Stimulated activated CD4-positive, alpha-beta T cell treated with anti-CD3 and anti-CD28 coated beads, TNF-alpha, amount 100 ng/mL, for 1 hour (primary cell): ENCODE measurements around the gene ADAP1.
"Not testable (repeated sequence)": the region's sequence is repeated elsewhere in the genome, so short reads cannot be mapped to it uniquely, and the experiment has no call there.

Experiments
- DNase-seq, 3 donors: peaks; one replicate each; pipeline ENCODE4 v3.0.0-alpha.2; 2020; ENCODE audit warnings: low read depth in 3 of 3, low spot score in 1 of 3

The ADAP1 gene

DNA sequence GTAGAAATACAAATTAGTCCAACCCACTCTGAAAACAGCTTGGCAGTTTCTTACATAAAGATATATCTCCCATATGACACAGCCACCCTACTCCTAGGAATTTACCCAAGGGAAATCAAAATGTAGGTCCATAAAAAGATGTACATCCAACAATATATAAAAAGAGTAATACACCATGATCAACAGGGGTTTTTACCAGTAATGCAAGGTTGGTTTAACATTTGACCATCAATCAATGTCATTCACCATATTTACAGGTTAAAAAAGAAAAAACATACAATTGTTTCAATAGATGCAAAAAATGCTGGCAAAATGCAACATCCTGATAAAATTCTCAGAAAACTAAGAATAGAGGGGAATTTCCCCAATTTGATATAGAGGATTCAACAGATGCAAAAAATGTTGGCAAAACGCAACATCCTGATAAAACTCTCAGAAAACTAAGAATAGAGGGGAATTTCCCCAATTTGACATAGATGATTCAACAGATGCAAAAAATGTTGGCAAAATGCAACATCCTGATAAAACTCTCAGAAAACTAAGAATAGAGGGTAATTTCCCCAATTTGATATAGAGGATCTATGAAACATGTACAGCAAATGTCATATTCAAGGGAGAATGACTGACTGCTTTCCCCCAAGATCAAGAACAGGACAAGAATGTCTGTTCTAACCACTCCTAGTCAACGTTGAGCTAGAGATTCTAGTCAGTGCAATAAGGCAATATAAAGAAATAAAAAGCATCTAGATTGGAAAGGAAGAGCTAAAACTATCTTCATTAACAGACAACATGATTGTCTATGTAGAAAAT lies 13.7 kb downstream of the ADAP1 start:
- no peak for DNase-seq

DNA sequence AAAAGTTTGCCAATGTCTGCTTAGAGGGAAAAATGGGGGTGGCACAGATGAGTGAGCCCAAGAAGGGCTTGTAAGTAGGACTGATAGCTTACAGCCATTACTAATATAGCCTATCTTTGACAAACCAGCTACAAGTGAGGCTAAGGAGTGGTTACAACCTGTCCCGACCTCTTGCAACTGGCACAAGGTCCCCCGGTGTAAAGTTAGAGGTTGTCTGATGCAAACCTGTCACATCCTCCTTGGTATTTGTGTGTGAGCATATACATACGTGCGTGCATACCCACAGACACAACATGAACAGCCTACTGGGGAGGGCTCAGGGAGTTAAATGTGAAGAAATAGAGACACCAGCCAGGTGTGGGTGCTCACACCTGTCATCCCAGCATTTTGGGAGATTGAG lies 14.6 kb downstream of the ADAP1 start:
- DNase-seq = no peak

DNA sequence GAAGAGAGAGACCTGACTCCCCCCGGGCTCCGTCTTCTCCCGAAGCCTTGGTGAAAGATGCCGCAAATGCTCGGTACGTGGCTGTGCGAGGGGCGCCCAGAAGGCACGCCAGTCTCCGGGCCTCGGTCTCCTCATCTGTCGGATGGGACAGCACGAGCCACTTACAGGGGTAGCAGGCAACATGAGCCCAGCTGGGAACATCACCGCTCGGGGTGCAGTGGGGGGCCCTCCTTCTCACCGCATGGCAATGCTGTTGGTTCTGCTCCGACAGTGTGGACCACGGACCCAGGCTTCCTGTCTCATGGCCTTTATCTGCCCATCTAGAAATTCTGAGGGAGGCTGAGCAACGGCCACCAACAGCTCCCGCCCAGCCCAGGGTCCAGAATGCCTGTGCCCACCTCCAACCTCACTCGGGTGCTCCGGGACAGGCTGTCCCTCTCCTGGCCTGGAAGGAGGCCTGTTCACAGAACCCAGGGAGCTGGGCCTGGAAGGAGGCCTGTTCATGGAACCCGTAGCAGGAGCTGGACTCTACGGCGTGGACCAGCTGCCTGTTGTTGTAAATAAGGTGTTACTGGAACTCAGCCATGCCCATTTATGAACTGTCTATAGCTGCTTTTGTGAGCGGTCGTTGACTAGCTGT lies 15.8 kb downstream of the ADAP1 start:
- DNase-seq = no peak

DNA sequence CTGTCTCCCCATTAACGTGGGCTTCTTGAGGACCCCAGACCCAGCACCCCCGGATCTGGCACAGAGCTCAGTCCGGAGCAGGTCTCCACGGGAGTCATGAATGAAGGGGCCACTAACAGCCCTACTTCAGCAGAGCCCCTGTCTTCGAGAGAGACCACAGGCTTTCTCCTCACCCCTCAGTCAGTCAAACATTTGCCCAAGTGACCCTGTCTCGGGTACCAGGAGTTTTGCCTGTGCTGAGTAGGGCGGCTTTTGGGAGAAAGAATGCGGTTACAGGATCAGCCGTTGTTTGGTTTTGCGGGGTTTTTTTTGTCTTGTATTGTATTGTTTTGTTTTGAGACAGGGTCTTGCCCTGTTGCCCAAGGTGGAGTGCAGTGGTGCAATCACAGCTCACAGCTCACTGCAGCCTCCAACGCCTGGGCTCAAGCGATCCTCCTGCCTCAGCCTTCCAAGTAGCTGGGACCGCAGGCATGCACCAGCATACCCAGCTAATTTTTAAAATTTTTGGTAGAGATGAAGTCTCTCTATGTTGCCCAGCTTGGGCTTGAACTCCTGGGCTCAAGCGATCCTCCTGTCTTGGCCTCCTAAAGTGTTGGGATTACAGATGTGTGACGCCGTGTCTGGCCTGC lies 16.5 kb downstream of the ADAP1 start:
- DNase-seq = no peak

DNA sequence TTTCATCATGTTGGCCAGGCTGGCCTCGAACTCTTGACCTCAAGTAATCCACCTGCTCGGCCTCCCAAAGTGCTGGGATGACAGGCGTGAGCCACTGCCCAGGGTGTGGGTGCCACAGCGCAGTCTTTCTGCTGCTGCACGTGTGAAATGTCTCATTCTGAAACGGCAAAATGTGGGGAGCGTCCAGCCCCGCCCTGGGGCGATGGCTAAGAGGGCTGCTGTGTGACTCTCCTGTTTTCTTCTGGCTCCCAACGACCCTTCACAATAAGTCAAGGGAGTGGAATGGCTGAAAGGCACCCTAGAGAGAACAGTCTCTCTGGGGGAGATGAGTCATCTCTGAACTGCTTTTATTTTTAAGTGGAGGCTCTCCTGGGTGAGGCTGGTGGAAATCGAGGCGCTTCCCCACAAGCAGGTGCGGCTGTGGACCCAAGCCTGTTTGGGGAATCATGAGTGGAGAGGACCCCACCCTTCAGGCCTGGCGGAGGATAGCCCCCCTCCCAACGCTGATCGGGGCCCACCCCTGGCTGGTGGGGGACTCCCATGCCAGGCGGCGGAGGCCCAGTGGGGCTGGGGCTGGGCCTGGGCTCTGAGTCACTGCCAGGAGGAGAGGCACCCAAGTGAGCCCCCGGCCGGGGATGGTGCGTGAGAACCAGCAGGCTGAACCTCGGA lies 18.0 kb downstream of the ADAP1 start:
- DNase-seq = no peak

DNA sequence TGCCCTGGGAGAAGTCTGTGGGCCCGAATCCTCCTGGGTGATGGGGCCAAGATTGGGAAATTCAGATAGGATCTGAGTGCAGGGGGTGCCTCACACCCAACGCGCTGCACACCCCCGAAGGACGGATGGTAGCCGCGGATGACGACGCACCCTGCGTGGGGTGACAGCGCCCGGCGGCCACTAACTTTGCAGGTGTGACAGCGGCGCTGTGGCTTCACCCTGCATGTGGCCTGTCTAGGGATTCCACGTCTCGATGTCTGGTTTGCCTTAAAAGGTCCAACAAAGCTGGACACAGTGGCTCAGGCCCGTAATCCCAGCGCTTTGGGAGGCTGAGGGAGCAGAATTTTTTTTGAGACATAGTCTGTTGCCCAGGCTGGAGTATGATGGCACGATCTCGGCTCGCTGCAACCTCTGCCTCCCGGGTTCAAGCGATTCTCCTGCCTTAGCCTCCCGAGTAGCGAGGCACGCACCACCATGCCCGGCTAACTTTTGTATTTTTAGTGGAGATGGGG lies 18.6 kb downstream of the ADAP1 start:
- DNase-seq = no peak

DNA sequence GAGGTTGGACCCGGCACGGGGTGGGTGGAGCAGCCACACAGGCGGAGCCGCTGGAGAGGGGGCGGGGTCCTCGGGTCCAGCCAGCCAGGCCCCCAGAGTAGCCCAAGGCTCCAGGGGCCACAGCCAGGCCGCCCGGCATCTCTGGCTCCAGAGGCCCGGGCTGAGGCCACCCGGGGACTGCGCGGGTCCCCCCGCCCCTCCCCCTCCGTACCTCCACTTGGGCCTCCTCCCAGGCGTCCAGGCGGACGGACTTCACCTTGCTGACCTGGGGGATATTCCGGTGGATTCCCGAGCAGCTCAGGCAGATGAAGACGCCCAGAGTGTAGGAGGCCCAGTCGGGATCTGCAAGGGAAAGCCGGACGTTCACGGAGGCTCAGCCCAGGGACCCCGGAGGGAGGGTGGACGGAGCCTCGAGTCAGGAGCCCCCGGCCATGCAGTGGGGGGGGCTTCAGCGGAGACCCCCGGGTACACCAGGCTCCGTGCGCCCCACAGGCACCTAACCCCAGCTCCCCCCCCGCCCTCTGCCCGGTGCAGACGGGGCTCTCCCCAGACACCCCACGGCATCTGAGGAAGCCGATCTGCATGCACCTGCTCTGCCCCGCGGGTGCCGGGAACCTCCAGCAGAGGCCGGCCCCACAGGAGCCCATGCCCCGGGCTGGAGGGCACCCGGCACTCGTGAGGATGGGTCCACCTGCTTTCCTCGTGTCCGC lies 19.2 kb downstream of the ADAP1 start:
- DNase-seq = no peak

DNA sequence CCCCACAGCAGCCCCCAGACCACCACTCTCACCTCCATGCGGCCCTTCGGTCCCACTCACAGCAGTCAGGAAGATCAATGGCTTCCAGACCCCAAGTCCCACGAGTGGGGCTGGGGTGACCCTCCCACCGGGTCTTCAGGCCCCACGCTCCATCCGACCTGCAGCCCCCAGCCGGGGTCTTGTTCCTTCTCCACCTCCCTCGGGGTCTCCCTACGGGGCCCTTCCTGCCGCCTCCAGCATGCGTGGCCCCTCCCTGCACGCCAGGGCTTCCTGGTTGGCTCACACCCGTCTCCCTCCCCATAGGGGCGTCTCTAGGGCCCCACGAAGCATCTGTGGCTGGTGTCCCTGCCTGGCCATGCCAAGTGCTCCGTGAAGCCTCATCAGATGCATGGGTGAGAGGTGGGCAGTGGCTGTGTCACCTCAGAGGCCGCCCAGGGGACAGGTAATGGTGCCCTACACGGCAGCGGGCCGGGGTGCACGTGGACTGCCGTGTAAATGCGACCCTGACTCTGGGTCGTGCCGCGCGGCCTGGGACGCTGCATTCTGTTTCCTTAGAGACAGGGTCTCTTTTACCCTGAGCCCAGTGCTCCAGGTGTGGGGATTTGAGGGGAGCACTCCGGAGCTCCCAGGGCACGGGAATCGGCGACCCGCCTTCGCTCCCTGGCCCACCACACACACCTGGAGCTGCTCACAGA lies 19.9 kb downstream of the ADAP1 start:
- no peak for DNase-seq

DNA sequence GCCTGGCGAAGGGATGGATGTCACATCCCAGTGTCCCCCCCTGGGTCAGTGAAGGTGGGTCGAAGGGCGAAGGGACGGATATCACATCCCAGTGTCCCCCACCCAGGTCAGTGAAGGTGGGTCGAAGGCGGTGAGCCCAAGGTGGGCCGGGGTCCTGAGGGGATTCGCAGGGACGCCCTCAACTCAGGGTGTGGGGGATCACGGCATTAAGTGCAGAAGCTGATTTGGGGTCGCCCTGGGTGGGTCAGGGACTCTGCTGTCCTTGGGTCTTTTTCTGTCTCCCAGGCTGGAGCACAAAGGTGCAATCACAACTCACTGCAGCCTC lies 21.9 kb downstream of the ADAP1 start:
- no peak for DNase-seq

DNA sequence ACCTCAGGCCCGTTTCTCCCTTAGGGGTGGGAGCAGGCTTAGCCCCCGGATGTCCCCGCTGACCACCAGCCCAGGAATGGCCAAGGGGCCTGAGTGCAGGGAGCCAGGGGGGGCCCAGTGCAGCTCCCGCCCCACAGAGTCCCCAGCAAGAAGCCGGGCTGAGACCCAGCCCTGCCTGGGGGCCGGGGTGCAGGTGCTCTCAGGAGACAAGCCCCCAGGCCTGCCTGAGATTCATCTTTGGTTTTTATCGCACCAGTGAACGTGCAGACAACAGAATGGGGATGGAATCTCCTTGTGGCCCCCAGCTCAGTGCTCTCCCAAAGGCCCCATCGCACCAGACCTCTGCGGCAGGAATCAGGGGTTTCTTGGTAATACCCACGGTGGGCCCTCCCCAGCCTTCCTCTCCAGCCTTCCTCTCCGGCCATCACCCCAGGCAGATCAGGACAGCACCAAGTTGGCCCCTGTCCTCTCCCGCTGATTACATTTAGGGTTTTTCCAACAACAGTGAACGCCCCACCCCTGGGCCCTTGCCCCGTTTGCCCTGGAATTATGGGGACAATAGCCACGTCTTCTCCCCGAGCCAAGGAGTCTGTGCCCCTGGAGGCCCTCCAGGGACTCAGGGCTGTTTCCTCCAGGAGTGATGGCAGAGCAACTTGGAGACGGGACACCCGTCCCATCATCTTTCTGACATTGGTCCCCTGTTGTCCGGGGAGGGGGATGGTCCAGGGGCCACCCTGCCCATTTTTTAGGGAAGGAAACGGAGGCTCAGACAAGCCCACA lies 22.4 kb downstream of the ADAP1 start:
- DNase-seq = no peak

DNA sequence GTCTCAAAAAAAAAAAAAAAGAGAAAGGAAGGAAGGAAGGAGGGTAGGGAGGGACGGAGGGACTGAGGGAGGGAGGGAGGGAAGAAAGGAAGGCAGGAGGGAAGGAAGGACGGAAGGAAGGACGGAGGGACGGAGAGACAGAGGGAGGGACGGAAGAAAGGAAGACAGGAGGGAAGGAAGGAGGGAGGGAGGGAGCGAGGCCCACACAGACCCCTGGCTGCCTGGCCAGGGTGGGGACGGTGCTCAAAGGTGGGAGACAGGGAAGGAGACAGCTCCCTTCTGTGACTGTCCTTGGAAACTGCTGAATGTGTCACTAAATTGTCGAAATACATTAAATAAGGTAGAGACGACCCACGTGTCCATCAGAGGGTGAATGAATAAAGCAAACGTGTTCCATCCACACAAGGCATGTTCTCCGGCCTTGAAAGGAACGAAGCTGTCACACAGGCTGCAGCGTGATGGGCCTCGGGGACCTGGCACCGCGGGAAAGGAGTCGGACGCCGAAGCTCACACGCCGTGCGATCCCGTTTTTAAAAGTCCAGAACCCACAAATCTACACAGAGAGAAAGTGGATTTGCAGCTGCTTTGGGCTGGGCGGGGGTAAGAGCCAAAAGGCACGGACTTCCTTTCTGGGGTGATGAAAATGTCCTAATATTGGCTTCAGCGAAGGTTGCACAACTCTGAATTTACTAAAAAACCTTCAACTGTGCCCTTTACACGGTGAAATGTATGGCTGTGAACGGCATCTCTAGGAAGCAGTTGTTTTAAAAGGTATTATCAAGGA lies 23.3 kb downstream of the ADAP1 start:
- no peak for DNase-seq

DNA sequence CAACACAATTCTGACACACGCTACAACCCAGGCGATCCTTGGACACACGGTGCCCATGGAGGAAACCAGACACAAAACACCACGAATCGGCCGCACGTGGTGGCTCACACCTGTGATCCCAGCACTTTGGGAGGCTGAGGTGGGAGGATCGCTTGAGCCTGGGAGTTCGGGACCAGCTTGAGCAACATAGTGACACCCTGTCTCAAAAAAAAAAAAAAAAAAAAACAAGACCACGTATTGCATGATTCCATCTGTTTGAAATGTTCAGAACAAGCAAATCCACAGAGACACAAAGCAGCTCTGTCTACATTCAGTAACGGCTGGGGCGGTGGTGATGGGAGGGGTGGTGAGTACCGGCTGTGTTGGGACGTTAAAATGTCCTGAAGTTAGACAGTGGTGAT lies 25.2 kb downstream of the ADAP1 start:
- no peak for DNase-seq

DNA sequence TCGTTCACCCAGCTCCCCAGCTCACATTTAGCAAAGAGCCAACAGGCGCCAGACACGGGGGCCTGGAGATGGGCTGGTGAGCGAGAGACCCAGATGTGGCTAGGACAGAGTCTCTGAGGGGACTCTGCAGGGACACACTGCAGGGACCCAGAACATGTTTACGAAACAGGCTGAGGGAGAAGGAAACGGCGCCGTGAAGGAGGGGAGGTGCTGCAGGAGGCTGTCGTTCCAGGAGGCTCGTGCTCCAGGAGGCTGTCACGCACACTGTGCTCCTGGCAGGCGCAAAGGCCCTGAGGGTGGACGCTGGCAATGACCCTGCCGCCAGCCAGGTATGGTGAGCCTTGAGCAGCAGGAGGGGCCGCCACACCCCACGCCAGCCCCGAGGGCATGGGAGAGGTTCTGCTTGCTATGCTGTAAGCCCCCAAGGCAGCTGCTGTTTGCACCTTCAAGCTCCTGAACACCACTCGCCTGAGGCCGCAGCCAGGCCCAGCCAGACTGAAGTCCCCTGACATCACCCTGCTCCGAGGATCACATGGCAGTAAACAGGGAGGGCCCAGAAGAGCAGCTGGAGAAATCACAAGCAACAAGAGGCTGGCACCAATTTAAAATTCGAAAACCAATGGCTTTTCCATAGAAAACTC lies 27.3 kb downstream of the ADAP1 start:
- no peak for DNase-seq

DNA sequence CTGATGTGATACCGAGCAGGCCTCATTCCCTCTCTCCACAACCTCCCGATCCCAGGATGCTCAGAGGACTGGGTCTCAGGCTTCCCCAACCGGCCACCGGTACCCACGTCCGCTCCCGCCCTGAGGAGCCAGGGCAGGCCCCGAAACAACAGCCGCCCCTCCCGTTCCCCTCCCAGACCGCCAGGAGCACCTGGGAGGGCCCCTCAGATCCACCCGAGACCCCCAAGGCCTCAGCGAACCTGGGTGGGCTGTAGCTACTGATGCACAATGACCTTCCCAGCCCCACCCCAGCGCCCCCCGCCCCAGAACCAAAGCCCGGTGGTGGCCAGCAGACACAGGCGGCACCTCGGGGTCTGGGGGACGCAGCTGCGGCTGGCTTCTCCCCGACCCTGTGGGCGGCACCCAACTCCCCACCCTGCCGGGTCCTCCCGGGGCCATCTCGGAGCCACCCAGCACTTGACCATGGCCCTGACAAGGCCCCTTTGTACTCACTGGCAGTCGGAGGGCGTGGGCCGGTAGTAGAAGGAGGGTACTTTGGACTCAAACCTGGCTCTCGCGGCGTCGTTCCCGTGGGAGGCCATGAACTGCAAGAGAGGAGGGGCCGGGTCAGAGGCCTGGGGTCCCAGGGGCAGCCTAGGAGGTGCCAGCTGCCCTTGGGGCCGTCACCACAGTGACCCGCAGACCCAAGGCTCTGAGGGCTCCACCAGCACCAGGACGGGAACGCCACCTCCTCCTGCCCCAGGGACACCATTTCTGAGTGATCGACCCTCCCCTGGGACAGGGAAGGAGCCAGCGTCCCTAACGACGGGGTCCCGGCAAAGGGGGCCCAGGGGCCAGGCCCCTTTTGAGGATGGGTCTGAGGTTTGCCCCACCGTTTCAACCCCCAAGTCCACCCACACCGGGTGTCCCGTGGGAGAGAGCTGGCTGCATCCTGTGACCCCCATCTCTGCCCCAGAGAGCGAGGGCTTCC lies 28.1 kb downstream of the ADAP1 start:
- no peak for DNase-seq

DNA sequence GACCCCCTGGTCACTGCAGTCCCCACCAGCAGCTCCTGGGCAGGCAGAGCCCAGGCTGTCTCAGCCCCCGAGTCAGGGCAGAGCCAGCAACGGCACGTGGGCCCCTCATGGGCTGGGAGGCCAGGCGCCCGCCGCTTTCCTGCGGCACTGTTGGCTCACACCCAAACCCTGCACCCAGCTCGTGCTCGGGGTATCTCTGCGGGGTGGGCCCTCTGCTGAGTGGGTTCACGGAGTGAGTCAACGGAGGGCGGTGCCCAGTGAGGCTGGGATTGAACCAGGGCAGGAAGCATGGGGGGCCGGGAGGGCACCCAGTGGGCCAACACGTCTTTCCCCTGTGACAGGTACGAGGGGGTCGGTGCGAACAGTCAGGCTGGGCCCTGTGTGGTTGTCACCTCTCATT lies 28.9 kb downstream of the ADAP1 start:
- DNase-seq = no peak

DNA sequence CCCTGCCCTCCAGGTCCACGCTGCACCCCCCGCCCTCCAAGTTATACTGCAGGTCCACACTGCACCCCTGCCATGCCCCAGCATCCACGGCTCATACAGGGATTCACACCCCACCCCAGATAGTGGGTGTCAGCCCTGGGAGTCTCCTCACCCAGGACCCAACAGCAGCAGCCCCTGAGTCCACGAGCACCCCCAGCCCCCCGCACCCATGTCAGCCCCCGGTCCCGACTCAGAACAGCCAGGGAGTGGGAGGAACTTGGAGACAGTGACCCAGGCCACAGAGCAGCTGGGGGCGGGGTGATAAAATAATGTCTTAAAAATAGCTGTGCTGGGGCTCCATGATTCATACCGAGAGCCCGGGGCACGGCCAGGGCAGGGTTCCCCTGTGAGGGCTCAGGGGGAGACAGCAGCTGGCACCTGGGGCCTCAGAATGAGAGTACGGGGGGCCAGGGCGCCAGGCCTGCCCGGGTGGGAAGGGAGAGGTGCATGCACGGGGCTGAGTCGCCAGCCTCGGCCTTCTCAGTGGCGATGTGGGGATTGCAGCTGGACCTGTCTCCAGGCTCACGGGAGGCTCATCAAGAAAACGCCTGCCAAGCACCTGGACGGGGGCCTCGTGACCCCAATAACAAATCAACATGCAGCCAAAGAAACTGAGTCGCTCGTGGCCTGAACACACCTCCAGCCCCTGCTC lies 29.8 kb downstream of the ADAP1 start:
- DNase-seq = no peak

DNA sequence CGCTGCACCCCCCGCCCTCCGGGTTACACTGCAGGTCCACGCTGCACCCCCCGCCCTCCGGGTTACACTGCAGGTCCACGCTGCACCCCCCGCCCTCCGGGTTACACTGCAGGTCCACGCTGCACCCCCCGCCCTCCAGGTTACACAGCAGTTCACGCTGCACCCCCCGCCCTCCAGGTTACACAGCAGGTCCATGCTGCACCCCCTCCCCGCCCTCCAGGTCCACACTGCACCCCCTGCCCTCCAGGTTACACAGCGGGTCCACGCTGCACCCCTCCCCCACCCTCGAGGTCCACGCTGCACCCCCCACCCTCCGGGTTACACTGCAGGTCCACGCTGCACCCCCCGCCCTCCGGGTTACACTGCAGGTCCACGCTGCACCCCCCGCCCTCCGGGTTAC lies 30.4 kb downstream of the ADAP1 start:
- DNase-seq = not testable (repeated sequence)
